ENCODE data around the gene COX17.

The COX17 gene

GRCh38 chr3:119673875-119674274 is 3.3 kb downstream of the COX17 start:
- no peak for DNase-seq

GRCh38 chr3:119672776-119673175 is 4.4 kb downstream of the COX17 start:
- no peak for DNase-seq

- DNase-seq = no peak
Observed at GRCh38 chr3:119669906-119670570, 7.2 kb downstream of the COX17 start.

- no peak for DNase-seq
Observed at GRCh38 chr3:119665954-119666559, 11.1 kb downstream of the COX17 start.

- no peak for DNase-seq
Observed at GRCh38 chr3:119664850-119665379, 12.3 kb downstream of the COX17 start.

- DNase-seq = no peak
Observed at GRCh38 chr3:119664370-119664769, 12.8 kb downstream of the COX17 start.

GRCh38 chr3:119663885-119664284 is 13.3 kb downstream of the COX17 start:
- no peak for DNase-seq

- no peak for DNase-seq
Observed at GRCh38 chr3:119662604-119663373, 14.4 kb downstream of the COX17 start.

- DNase-seq = no peak
Observed at GRCh38 chr3:119660474-119661440, 16.4 kb downstream of the COX17 start, which contains the start of gene POPDC2. TSS of gene POPDC2 (minus strand) at chr3:119660589. CDS start at chr3:119660423, 166 bp downstream.

GRCh38 chr3:119659606-119660291 is 17.5 kb downstream of the COX17 start:
- no peak for DNase-seq

- DNase-seq = no peak
Observed at GRCh38 chr3:119658994-119659393, 18.2 kb downstream of the COX17 start.

- DNase-seq = no peak
Observed at GRCh38 chr3:119657887-119658702, 19.1 kb downstream of the COX17 start.

- no peak for DNase-seq
Observed at GRCh38 chr3:119653876-119654275, 23.3 kb downstream of the COX17 start.

- DNase-seq = no peak
Observed at GRCh38 chr3:119652306-119653033, 24.7 kb downstream of the COX17 start.

GRCh38 chr3:119649761-119650160 is 27.4 kb downstream of the COX17 start:
- no peak for DNase-seq

- no peak for DNase-seq
Observed at GRCh38 chr3:119647843-119648575, 29.2 kb downstream of the COX17 start.

GRCh38 chr3:119647171-119647570 is 30.0 kb downstream of the COX17 start:
- no peak for DNase-seq

GRCh38 chr3:119645813-119646212 is 31.4 kb downstream of the COX17 start:
- no peak for DNase-seq

- DNase-seq = no peak
Observed at GRCh38 chr3:119644481-119644880, 32.7 kb downstream of the COX17 start.
